ENCODE measurements around the gene ERV3-1.

- TF ChIP-seq CTCF (tag by site-specific recombination; IDR thresholded peaks at IDR 0.05) = no peak
- TF ChIP-seq ZNF624 (tag by site-specific recombination; IDR thresholded peaks at IDR 0.05) = no peak
- no peak for TF ChIP-seq ZNF449 (tag by site-specific recombination; IDR thresholded peaks at IDR 0.05)
These were observed at the start of gene ERV3-1 for GRCh38 chr7:65006094-65006992.

Data from HEK293 (cell line).